LNCAP (cell line): Measurements from ENCODE around the gene CAMTA1.

Experiments
- CTCF ChIP-seq: fragments of 450-650 bp; IDR thresholded peaks from 2 replicates; pipeline ENCODE4 v1.5.1; 2017; ENCODE audit warnings: mild to moderate bottlenecking

The CAMTA1 gene

DNA sequence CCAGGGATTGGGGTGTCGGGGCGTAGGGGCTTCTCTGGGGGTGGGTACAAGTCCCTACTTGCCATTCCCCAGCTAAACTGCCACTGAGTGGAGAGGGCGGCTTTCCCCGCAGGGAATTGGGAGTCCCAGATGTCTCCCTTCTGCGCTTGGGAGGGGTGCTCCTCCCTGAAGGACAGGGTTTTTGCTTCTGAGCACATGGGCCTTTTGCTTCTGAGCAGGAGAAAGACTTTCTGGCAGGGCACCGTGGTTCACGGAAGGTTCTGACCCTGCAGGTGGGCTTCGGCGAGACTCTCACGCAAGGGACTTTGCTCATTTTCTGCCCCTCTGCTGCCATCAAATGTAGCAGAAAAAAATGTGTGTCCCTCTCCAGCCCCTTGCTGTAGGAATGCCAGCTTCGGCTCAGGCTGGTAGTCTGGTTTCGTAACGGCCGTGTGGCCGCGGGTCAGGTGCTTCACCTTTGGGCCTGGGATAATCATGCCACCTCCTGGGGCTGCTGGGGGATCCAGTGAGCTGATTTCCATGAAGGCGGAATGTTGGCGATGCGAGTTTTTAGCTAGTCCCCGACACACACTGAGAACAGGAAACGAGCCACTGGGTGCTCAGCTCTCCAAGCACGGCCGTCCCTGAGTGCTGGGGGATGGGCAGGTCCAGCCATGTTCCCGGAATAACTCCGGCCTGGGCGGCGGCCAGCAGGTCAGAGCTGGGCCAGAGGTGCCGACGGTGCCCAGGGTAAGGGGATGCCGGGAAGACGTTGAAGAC lies 364.0 kb downstream of the CAMTA1 start:
- no peak for TF ChIP-seq CTCF

DNA sequence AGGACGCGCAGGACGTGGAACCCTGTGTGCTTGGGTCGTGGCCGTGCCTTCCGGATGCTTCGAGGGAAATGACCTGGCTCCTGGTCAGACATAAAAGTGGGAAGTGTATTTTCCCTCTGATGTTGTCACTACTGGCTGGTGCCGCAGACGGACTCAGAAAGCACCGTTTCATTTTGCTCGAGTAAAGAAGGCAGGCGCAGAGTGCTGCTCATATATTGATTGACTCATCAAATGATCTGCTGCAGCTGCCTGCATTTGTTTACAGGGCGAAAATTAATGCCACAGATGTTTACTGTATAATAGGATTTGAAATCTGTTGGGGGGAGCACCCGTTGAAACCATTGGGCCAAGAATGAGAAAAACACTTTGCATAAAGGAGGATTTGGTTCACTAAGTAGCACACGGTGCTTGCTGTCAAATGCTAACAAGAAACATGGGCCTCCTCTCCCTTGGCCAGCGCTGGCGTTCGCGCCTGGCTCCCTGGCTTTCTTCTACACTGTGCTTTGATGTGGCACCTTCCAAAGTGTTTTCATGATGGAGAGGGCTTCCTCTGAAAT lies 365.5 kb downstream of the CAMTA1 start:
- TF ChIP-seq CTCF = no peak

GRCh38 chr1:7151978-7152377 lies 366.7 kb downstream of the CAMTA1 start:
- no peak for TF ChIP-seq CTCF

- TF ChIP-seq CTCF = no peak
Measured at GRCh38 chr1:7152655-7153054, 367.4 kb downstream of the CAMTA1 start.

GRCh38 chr1:7153464-7153863 lies 368.2 kb downstream of the CAMTA1 start:
- TF ChIP-seq CTCF = no peak

- TF ChIP-seq CTCF = no peak
Measured at GRCh38 chr1:7159116-7159781, 374.0 kb downstream of the CAMTA1 start.

DNA sequence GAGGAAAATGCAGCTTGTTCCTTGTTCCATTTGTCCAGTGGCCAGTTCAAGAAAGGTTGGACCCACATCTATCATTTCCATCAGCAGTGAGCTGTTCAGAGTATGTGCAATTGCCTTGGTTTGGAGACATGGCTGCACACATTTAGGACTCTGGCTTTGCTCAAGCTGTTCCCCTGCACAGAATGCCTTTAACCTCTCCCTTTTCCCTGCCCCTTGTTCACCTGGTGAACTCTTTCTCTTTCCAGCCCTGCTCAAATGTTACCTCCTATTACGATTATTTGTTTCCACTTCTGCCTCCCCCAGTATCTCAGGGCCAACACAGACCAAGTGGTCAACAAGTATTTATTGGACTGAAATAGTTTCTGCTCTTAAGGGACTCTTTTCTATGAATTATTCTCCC lies 385.9 kb downstream of the CAMTA1 start:
- no peak for TF ChIP-seq CTCF
